GM23248 (cell line): ENCODE results near the gene ADM5. TPM values are rescaled to one million over a fixed set of nuclear protein-coding genes. Genes with fewer than 3 reads are reported as not detected.
"Not testable (repeated sequence)": the region's sequence is repeated elsewhere in the genome, so short reads cannot be mapped to it uniquely, and the experiment has no call there.

ENCODE experiments used
- DNase-seq: peaks from one replicate; pipeline ENCODE4 v3.0.0-alpha.2; 2015
- H2AFZ ChIP-seq: fragments of 200-600 bp; sonication (generic); 2 replicates; pipeline ENCODE4 v1.6.1; 2016; ENCODE audit warnings: antibody characterized with exemption
- H3F3A ChIP-seq: fragments of 200-600 bp; sonication (generic); 2 replicates; pipeline ENCODE4 v1.6.1; 2016; ENCODE audit warnings: mild to moderate bottlenecking, antibody characterized with exemption, mixed run types; ENCODE audit not compliant: insufficient read depth
- H3K27ac ChIP-seq: fragments of 200-600 bp; sonication (generic); 2 replicates; pipeline ENCODE4 v1.5.1; 2016; ENCODE audit warnings: mild to moderate bottlenecking
- H3K27me3 ChIP-seq: fragments of 200-600 bp; sonication (generic); replicated peaks from 2 replicates; pipeline ENCODE4 v1.6.1; 2016; ENCODE audit warnings: mild to moderate bottlenecking; ENCODE audit not compliant: insufficient read depth
- H3K36me3 ChIP-seq: fragments of 200-600 bp; sonication (generic); 2 replicates; pipeline ENCODE4 v1.6.1; 2016; ENCODE audit warnings: low read depth, mild to moderate bottlenecking
- H3K4me1 ChIP-seq: fragments of 200-600 bp; sonication (generic); 2 replicates; pipeline ENCODE4 v1.6.1; 2016; ENCODE audit warnings: mild to moderate bottlenecking; ENCODE audit not compliant: insufficient read depth
- H3K4me2 ChIP-seq: fragments of 200-600 bp; sonication (generic); one replicate; pipeline ENCODE4 v1.6.1; 2016; ENCODE audit warnings: mild to moderate bottlenecking; ENCODE audit not compliant: unreplicated experiment
- H3K4me3 ChIP-seq: fragments of 200-600 bp; sonication (generic); 2 replicates; pipeline ENCODE4 v1.5.1; 2016; ENCODE audit warnings: mild to moderate bottlenecking
- H3K79me2 ChIP-seq: fragments of 200-600 bp; sonication (generic); 2 replicates; pipeline ENCODE4 v1.6.1; 2016; ENCODE audit warnings: mild to moderate bottlenecking; ENCODE audit not compliant: insufficient read depth
- H3K9ac ChIP-seq: fragments of 200-600 bp; sonication (generic); 2 replicates; pipeline ENCODE4 v1.6.1; 2016; ENCODE audit warnings: mild to moderate bottlenecking
- H3K9me2 ChIP-seq: fragments of 200-600 bp; sonication (generic); 2 replicates; pipeline ENCODE4 v1.6.1; 2016; ENCODE audit warnings: mixed run types, mild to moderate bottlenecking, moderate library complexity; ENCODE audit not compliant: insufficient read depth
- H3K9me3 ChIP-seq: fragments of 200-600 bp; sonication (generic); one replicate; pipeline ENCODE4 v1.6.1; 2017; ENCODE audit warnings: low read depth
- H4K20me1 ChIP-seq: fragments of 200-600 bp; sonication (generic); 2 replicates; pipeline ENCODE4 v1.6.0; 2016; ENCODE audit not compliant: insufficient read depth
- EZH2 ChIP-seq: fragments of 200-600 bp; sonication (generic); IDR thresholded peaks from 2 replicates; pipeline ENCODE4 v1.6.1; 2018; ENCODE audit warnings: antibody characterized with exemption, mild to moderate bottlenecking; ENCODE audit not compliant: insufficient read depth, poor library complexity, severe bottlenecking
- EZH2phosphoT487 ChIP-seq: fragments of 200-600 bp; sonication (generic); IDR thresholded peaks from 2 replicates; pipeline ENCODE4 v1.6.1; 2018; ENCODE audit warnings: antibody characterized with exemption, moderate library complexity, mild to moderate bottlenecking, low read depth; ENCODE audit not compliant: insufficient read depth
- WGBS, 2 experiments: methylation state at CpG; one replicate each; pipeline ENCODE4 v1.1.6; 2015 to 2017; ENCODE audit warnings: low lambda C conversion rate in 2 of 2, low coverage in 1 of 2; ENCODE audit errors: missing lambda C conversion rate in 2 of 2; 5-methylcytosine and 5-hydroxymethylcytosine counted together
- in situ Hi-C: fragments of 300-500 bp; cut with MboI; formaldehyde crosslinking; loops from 2 replicates; pipeline ENCODE4 v1.15.0; 2020
- polyA plus RNA-seq: library from polyadenylated mRNA; unstranded; fragments of >200 nt; fragmentation: Nextera tagmentation; extraction: Ambion mirVana; gene quantifications from 2 replicates; pipeline ENCODE4 v1.2.1, GENCODE V29; 2016
- total RNA-seq: library from RNA; depleted of rRNA; stranded (reverse); fragments of >200 nt; shearing (Covaris generic); gene quantifications from 2 replicates; pipeline ENCODE4 v1.2.3, GENCODE V29; 2014

Gene ADM5
- total and polyA plus RNA-seq, 2 experiments from 2014 or later = 0.10 TPM; not detected in 1

DNA sequence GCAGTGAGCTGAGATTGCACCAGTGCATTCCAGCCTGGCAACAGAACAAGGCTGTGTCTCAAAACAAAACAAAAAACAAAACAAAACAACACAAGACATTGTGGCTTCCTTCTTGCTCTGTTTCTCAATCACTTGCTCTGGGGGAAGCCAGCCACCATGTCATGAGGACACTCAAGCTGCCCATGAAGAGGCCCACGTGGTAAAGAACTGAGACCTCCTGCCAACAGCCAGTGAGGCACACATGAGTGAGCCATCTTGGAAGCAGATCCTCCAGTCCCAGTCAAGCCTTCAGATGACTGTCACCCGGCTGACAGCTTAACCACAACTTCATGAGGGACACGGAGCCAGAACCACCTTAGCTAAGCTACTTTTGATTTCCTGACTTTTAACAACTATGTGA is 26.8 kb downstream of the ADM5 start:
- Histone ChIP-seq H3K4me2 (no peak overlapping the region), H3K36me3 (no peaks in the 10 kb centered on the region), H3K9me2 (no peaks in the 10 kb centered on the region), H3K27me3 (no peaks in the 10 kb centered on the region), H3F3A (no peaks in the 10 kb centered on the region), H4K20me1 (no peaks in the 10 kb centered on the region), H3K9ac (no peak overlapping the region), H3K4me1 (no peaks in the 10 kb centered on the region), H3K27ac (no peak overlapping the region), H2AFZ (0 out of 2 replicates have a peak overlapping the region, but pooled peaks have one; percentile 84), H3K4me3 (no peak overlapping the region), H3K79me2 (no peaks in the 10 kb centered on the region), H3K9me3 (no peaks in the 10 kb centered on the region)
- 82 to 86% methylated on average over 3 of the region's 3 CpGs for WGBS, 2 experiments
- TF ChIP-seq EZH2 = no peak
- no peak for DNase-seq
- in situ Hi-C loops = no loop called here

DNA sequence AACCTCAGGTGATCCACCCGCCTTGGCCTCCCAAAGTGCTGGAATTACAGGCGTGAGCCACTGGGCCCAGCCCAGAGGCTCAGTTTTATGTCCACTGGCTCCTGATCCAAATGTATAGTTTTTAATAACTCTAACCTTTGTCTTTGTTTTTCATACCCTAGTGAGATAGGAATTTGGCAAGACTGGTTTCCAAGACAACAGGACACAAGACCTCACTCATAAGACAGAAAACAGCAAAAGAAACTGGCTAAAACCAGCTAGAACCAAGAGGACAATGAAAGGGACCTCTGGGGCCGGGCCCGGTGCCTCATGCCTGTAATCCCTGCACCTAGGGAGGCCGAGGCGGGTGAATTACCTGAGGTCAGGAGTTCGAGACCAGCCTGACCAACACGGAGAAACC is 29.1 kb downstream of the ADM5 start:
- Histone ChIP-seq H3K36me3 (no peaks in the 10 kb centered on the region), H3K4me3 (peak overlapping the region; percentile 72), H3F3A (no peaks in the 10 kb centered on the region), H3K4me2 (peak overlapping the region; percentile 69), H3K9me3 (no peaks in the 10 kb centered on the region), H3K27me3 (no peaks in the 10 kb centered on the region), H3K9me2 (no peaks in the 10 kb centered on the region), H4K20me1 (no peaks in the 10 kb centered on the region), H2AFZ (peak overlapping the region; percentile 84; the same call in 1 of the 2 replicates), H3K27ac (peak overlapping the region; percentile 87), H3K4me1 (no peaks in the 10 kb centered on the region), H3K79me2 (no peaks in the 10 kb centered on the region), H3K9ac (peak overlapping the region; percentile 90)
- in situ Hi-C loops = no loop called here
- 91% methylated on average over 8 of the region's 8 CpGs for WGBS, 2 experiments
- no peak for DNase-seq
- TF ChIP-seq EZH2phosphoT487 (no peak), EZH2 (no peak)

DNA sequence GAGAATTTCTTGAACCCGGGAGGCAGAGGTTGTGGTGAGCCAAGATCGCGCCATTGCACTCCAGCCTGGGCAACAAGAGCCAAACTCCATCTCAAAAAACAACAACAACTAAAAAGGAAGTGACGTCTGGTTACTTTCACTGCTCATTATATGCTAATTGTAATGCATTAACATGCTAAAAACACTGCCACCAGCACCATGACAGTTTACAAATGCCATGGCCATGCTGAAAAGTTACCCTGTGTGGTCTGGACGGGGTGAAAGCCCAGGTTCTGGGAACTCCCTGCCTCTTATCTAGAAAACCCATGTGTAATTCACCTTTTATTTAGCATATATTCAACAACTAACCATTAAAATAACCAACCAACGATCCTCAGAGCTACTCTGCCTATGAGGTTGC is 29.6 kb downstream of the ADM5 start:
- no peaks in the 10 kb centered on the region for H4K20me1 ChIP-seq
- no peak overlapping the region for H2AFZ ChIP-seq
- DNase-seq = no peak
- no peaks in the 10 kb centered on the region for H3K36me3 ChIP-seq
- no peaks in the 10 kb centered on the region for H3K9me2 ChIP-seq
- WGBS, 2 experiments = 85 to 88% methylated on average over 6 of the region's 6 CpGs
- TF ChIP-seq EZH2 (no peak), EZH2phosphoT487 (no peak)
- no peaks in the 10 kb centered on the region for H3K9me3 ChIP-seq
- 0 out of 2 replicates have a peak, but pooled peaks cover 4% of the 10 kb centered on the region for H3K4me1 ChIP-seq
- no peak overlapping the region for H3K27ac ChIP-seq
- no peaks in the 10 kb centered on the region for H3F3A ChIP-seq
- in situ Hi-C loops = no loop called here
- H3K4me2 ChIP-seq = no peak overlapping the region
- H3K9ac ChIP-seq = no peak overlapping the region
- no peaks in the 10 kb centered on the region for H3K27me3 ChIP-seq
- H3K4me3 ChIP-seq = no peak overlapping the region
- no peaks in the 10 kb centered on the region for H3K79me2 ChIP-seq

DNA sequence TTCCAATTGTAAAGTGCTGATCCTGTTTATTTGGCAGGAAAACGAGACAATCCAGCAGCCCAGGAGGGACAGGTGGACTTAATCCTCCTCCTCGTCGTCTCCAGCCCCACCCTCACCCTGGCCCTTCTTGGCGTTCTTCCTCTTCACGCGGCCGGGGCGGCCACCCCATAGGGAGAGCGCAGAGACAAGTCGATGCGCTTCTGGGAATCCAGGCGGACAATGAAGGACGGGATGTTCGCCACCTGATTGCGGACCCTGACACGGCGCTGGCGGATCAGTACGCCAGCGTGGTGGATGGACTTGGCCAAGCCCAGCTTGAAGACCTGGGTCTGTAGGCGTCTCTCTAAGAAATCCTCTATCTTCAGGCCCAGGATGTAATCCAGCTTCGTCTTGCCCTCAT is 30.0 kb downstream of the ADM5 start:
- H3K4me1 ChIP-seq, H3K9ac ChIP-seq, H3K27ac ChIP-seq, H3K9me2 ChIP-seq, H3F3A ChIP-seq, H3K4me2 ChIP-seq, DNase-seq, H2AFZ ChIP-seq, H3K36me3 ChIP-seq, H3K9me3 ChIP-seq, H3K4me3 ChIP-seq, H4K20me1 ChIP-seq, in situ Hi-C loops, H3K79me2 ChIP-seq, H3K27me3 ChIP-seq: not testable (repeated sequence)
- 85% methylated on average over 21 to 22 of the region's 22 CpGs for WGBS, 2 experiments
